ENCODE data around the gene STRIP1.

The STRIP1 gene

DNA sequence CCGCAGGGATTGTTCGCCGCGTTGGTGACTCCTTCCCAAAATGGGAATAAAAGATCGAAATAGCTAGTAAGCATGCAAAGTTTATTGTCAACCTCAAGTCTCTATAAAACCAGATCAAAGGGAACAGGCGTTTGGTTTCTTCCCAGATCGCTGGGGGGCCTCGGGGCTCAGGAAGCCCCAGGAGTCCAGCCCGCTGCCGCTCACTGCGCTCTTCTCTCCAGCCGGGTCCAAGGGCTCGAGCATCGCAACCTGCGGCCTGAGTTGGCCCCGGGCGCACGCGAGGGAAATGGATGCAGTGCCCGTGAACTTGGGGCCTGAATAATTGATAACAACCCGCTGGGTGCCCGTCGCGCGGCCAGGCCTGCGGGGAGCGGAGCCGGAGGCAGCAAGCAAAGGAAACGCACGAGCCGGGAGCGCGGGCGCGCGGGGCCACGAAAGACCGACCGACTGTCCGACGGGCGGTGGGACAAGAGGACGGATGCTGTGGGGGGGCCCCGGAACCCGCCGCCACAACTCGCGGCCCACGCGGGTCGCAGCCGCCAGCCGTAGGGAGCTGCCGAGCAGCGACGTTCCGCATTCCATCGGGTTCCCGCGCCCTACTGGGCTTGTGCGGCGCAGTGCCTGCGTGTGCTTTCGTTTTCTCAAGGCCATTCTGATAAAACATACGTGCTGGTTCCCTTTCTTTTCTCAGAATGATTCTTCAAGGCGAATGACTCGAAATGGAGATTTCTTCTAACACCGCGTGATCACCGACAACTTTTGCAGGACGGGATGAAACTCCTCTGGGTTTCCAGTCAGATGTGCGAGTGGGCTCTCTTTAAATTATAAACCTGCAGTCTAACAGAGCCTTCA lies 50.0 kb downstream of the STRIP1 start:
- H3K27me3 Mint-ChIP-seq (ENCODE audit: low read depth) = peaks cover 86% of the 10 kb centered on the region
- no peak for TF ChIP-seq CTCF (IDR thresholded peaks at IDR 0.05; ENCODE audit: unreplicated experiment in 3 of 3)
- no peak overlapping the region for H3K27ac Mint-ChIP-seq
- no peaks in the 10 kb centered on the region for H3K9me3 Mint-ChIP-seq
- peak overlapping the region; percentile 71 to 82 (median 72) for H3K4me3 Mint-ChIP-seq
- H3K4me1 Mint-ChIP-seq = peaks cover 22% of the 10 kb centered on the region
- no peaks in the 10 kb centered on the region for H3K36me3 Mint-ChIP-seq (ENCODE audit: low read depth)

DNA sequence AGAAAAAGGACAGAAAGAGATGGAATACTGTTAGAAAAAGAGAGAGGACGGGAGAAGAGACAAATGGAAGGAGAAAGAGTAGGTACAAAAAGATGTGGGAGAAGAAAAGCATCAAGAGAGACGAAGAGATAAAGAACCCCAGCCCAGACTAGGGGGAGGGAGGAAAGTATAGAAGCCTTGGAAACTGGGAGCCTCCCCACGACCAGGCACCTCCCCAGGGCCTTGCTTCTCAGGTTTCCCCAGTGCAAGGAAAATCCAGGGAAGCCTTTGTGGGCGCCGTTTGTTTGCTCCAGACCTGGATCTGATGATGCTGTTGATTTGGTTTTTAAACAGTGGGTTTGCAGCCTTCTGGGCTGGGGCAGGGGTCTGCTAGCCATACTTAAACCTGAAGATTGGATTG lies 51.2 kb downstream of the STRIP1 start:
- peaks cover 22% of the 10 kb centered on the region for H3K4me1 Mint-ChIP-seq
- H3K9me3 Mint-ChIP-seq = no peaks in the 10 kb centered on the region
- TF ChIP-seq CTCF (IDR thresholded peaks at IDR 0.05; ENCODE audit: unreplicated experiment in 3 of 3) = no peak
- H3K27ac Mint-ChIP-seq = no peak overlapping the region
- H3K4me3 Mint-ChIP-seq = peak overlapping the region; percentile 1 to 52 (median 21)
- no peaks in the 10 kb centered on the region for H3K36me3 Mint-ChIP-seq (ENCODE audit: low read depth)
- H3K27me3 Mint-ChIP-seq (ENCODE audit: low read depth) = peaks cover 88% of the 10 kb centered on the region

DNA sequence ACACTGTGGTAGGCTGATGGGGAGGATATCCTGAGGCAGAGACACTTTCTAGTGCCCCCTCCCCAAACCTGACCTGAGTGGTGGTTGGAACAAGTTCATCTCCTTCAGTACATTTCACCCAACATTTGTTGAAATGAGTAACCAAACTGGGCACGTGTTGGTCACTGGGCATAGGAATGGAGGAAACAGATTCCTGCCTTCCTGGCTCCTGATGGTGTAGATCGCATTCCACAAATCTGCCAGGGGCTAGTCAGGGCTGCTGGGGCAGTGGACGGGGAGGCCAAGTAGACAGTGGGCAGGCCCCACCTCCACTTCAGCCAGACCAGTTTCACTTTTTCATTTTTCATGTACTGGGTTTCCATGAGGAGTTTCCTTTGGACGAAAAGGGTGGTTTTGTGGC lies 52.5 kb downstream of the STRIP1 start:
- peaks cover 88% of the 10 kb centered on the region for H3K27me3 Mint-ChIP-seq (ENCODE audit: low read depth)

GRCh38 chr1:110087812-110088738 lies 53.7 kb downstream of the STRIP1 start:
- peaks cover 88% of the 10 kb centered on the region for H3K27me3 Mint-ChIP-seq (ENCODE audit: low read depth)
- peaks cover 11% of the 10 kb centered on the region for H3K4me1 Mint-ChIP-seq
- H3K27ac Mint-ChIP-seq = no peak overlapping the region
- TF ChIP-seq CTCF (IDR thresholded peaks at IDR 0.05; ENCODE audit: unreplicated experiment in 3 of 3) = peak; percentile 57 to 62 (median 60)
- no peaks in the 10 kb centered on the region for H3K9me3 Mint-ChIP-seq
- no peaks in the 10 kb centered on the region for H3K36me3 Mint-ChIP-seq (ENCODE audit: low read depth)
- peak overlapping the region in 1 of 3 experiments; percentile 53 for H3K4me3 Mint-ChIP-seq

More for the DNA sequence above, 52.5 kb downstream of the STRIP1 start:
- no peak for TF ChIP-seq CTCF (IDR thresholded peaks at IDR 0.05; ENCODE audit: unreplicated experiment in 3 of 3)
- no peak overlapping the region for H3K4me3 Mint-ChIP-seq
- no peaks in the 10 kb centered on the region for H3K36me3 Mint-ChIP-seq (ENCODE audit: low read depth)
- H3K9me3 Mint-ChIP-seq = no peaks in the 10 kb centered on the region
- peaks cover 16% of the 10 kb centered on the region for H3K4me1 Mint-ChIP-seq
- H3K27ac Mint-ChIP-seq = no peak overlapping the region

- TF ChIP-seq CTCF (IDR thresholded peaks at IDR 0.05; ENCODE audit: unreplicated experiment in 3 of 3) = no peak
- H3K27me3 Mint-ChIP-seq (ENCODE audit: low read depth) = peaks cover 86% of the 10 kb centered on the region
- H3K9me3 Mint-ChIP-seq = no peaks in the 10 kb centered on the region
- no peak overlapping the region for H3K4me3 Mint-ChIP-seq
- H3K36me3 Mint-ChIP-seq (ENCODE audit: low read depth) = no peaks in the 10 kb centered on the region
- no peak overlapping the region for H3K27ac Mint-ChIP-seq
- H3K4me1 Mint-ChIP-seq = peaks cover 5% of the 10 kb centered on the region
Measured at GRCh38 chr1:110088739-110089316, 54.4 kb downstream of the STRIP1 start.
